DMS79 treated with DMSO at 0.1 percent for 48 hours (cell line): Measurements from ENCODE around the gene S100Z.
"Not testable (repeated sequence)": the region's sequence is repeated elsewhere in the genome, so short reads cannot be mapped to it uniquely, and the experiment has no call there.

Source experiments
- DNase-seq: peaks from one replicate; lab custom pipeline; 2025; lab: John Stamatoyannopoulos, UW

The S100Z gene

DNA sequence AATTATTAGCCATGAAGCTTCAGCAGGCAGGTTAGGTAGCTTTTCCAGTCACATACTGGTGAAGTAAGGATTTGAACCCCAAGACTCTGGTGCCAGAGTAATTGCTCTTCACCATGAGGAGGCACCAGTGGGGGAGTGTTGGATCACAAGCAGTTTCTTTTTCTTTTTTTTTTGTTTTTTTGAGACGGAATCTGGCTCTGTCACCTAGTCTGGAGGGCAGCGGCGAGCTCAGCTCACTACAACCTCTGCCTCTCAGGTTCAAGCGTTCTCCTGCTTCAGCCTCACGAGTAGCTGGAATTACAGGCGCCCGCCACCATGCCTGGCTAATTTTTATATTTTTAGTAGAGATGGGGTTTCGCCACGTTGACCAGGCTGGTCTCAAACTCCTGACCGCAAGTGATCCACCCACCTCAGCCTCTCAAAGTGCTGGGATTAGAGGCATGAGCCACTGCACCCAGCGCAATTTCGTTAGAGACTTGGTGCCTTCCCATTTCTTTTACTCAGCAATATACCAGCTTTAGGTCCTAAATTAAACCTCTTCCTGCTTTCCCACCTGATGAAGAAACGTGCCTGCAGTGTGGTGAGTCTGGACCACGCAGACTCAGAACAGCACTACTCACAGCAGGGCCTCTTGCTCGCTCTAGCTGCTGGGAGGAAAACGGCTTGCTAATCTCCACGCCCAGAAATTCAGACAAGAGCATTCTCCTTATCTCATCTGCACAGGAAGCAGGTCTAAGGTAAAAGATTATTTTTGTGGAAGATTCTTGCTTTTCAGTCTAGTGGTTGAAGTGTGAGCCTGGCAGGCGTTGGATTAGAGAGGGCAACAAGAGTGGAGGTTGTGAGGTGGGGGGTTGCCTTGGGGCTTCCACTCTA lies at the start of gene S100Z:
TSS of gene S100Z (plus strand) at position 596 of the 873 bp plus-strand sequence. CDS start 25,346 bp downstream, outside the sequence.
- DNase-seq, result no peak

DNA sequence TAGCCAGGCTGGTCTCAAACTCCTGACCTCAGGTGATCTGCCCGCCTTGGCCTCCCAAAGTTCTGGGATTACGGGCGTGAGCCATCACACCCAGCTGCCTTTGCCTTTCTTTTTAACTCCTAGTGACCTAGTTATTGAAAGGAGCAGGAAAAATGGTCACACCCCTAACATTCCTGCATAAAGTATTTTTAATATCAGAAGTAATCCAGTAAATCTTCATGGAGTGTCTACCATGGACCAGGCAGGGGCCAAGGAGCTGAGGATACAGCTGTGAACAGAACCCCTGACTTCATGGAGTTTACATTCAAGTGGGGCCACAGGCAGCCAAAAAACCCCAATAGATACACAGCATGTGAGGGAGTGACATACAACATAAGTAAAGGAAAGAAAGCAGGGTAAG lies 49.2 kb upstream of the S100Z start:
- DNase-seq, result no peak

DNA sequence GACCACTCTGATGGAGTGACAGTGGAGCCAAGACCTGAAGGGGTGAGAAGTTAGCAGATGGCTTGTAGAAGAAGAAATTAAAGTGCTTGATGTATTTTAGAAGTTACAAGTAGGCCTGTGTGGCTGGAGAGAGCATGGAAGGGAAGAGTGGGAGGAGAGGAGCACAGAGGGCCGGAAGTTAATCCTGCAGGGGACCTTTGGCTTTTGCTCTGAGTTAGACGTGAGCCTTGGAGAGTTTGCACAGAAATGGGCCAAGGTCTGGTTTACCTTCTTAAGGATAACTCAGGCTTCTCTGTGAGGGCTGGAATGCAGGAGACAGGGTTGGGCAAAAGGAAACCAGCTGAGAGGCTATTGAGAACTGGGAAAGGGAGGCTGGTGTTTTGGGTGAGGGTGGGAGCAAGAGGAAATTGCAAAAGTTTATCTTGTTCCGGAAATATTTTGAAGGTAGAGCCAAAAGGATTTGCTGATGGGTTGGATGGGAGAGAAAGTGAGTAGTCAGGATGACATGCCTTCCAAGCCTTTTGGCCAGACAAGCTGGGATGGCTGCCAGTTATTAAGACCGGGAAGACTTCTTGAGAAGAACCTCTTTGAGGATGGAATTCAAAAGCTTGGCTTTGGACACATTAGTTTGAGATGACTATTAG lies 48.5 kb upstream of the S100Z start:
- DNase-seq, result no peak

DNA sequence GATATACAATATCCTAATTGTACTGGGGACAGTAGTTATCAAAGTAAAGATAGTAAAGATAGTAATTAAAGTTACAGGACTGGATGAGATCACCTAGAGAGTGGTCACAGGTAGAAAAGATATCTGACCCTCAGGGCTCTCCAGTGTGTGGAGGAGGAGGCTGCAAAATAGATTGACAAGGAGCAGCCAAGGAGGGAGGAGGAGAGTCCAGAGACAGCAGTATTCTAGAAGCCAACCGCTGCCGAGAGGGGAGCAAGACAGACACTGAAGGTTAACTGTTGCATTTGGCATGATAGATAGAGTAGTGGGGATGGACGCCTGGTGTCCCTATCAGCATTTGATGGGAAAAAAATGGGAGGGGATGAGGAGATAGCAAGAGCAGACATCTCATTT lies 48.0 kb upstream of the S100Z start:
- no peak for DNase-seq

GRCh38 chr5:76804266-76804665 lies 45.5 kb upstream of the S100Z start:
- no peak for DNase-seq

- no peak for DNase-seq
These were observed 43.9 kb upstream of the S100Z start for GRCh38 chr5:76805821-76806505.

DNA sequence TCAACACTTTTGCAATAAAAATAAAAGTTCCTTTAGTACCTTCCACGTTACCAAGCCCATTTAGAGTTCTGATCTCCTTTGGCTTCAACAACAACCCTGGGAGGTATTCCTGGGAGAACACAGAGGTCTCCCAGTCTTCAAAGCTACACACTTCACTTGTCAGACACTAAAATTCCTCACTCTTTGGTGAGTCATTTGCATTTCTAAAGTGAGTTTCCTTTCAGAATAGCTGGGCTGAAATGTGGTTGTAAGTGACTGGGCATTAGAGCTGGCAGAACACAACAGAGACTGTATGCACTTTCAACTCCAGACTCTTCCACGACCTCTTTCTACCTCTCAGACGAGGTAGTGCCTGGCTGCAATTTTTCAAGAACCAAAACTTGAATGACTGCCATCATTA lies 42.5 kb upstream of the S100Z start:
- no peak for DNase-seq

DNA sequence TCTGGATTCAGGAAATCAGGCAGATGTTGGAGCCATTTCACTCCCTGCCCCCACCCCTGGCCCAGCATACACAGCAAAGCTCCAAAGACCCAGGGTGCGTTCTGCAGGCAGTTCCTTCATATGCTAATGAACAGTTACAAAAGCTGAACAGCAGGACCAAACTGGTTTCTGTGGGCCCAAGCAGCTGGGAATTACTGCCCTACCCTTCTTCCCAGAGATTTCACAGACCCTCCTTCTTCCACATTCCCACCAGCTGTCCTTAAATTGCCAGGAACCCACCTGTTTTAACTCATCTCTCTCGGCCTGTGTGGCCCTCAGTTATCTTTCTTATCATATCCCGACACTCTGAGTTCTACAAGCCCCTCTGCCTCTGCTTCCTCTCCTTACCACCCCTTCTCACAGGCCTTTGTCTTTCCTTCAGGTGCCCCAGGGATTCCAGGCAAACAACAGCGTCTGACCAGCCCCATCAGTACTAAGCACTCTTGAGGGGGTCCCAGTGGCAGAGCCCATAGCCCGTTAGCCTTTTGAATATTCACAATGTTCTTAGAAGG lies 41.6 kb upstream of the S100Z start:
- no peak for DNase-seq

GRCh38 chr5:76809141-76809540 lies 40.7 kb upstream of the S100Z start:
- DNase-seq, result no peak

GRCh38 chr5:76810236-76810635 lies 39.6 kb upstream of the S100Z start:
- DNase-seq, result no peak

DNA sequence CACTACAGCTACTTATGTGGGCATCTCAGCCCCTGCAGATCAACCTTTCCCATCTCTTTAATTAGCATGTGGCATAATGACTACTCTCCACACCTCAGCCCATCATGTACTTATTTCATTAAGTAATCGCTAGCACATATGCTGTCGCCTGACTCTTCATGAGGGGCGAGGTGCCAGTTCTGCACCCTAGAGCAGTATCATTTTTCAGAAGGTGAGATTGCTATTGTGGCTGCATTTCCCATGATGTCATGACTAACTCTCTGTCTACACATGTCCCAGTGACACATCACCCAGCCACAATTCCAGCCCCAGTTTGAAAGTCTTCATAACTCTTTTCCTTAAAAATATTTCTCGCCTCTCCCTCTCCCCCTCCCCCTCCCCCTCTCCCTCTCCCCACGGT lies 38.6 kb upstream of the S100Z start:
- no peak for DNase-seq

GRCh38 chr5:76812209-76812608 lies 37.6 kb upstream of the S100Z start:
- DNase-seq, result not testable (repeated sequence)

DNA sequence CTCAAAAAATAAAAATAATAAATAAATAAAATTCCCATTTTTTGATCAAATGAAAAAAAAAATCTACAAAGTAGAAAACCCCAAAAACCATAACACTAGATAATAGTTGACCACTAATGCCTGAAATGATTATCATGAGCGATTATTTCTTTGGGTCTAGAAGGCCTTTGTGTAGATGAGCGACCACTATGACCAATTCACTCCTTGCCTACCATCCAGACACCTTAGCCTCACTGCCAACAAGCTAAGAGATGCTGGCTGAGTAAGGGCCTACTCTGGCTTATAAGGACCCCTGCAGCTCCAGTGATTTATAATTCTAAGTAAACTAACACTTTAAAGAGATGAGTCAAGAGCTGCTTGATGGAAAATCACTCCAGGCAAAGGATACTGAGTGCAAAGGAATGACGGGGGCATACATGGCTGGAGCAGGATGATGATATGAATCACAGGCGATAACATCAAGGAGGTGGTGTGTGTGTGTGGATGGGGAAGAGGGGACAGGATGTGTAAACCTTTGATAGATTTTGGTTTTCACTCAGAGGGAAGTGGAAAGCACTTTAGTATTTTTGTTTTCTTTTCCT lies 35.7 kb upstream of the S100Z start:
- no peak for DNase-seq

- no peak for DNase-seq
These were observed 33.5 kb upstream of the S100Z start for GRCh38 chr5:76816110-76816831.

GRCh38 chr5:76818844-76819831 lies 30.7 kb upstream of the S100Z start, which contains the start of gene F2RL1:
Gene F2RL1 (plus strand): TSS chr5:76819030. CDS start chr5:76819183, 153 bp downstream.
- peak; percentile 5 for DNase-seq

GRCh38 chr5:76819851-76820525 lies 29.8 kb upstream of the S100Z start:
- no peak for DNase-seq

- DNase-seq, result no peak
These were observed 29.3 kb upstream of the S100Z start for GRCh38 chr5:76820526-76820890.

DNA sequence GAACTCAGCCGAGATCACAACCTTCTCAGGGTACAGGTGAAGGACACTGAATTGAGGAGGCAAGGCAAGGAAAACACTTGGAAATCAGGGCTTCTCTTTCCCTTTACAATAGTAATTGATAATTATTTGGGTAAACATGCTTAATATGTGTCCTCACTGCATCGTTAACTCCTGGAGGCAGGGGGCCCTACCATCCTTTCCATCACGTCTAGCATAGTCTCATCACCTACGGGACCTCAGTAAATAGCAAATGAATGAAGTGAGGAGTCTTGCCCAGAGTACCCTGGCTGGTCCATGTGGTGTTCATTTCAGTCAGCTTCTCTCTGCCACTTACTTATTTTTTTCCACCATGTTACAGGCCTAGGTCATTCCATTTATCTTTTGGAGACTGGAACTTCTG lies 28.7 kb upstream of the S100Z start:
- no peak for DNase-seq

- not testable (repeated sequence) for DNase-seq
These were observed 27.6 kb upstream of the S100Z start for GRCh38 chr5:76822105-76822731.
